Keratinocyte (primary cell): Measurements from ENCODE around the gene MBNL2. TPM values are rescaled to one million over a fixed set of nuclear protein-coding genes. Genes with fewer than 3 reads are reported as not detected.

ENCODE experiments used
- DNase-seq: peaks from one replicate; pipeline ENCODE4 v3.0.0-alpha.2; 2011; ENCODE audit warnings: low read depth, missing footprints, low spot score
- FAIRE-seq: peaks from 2 replicates; lab custom pipeline; 2011; peaks lifted over from hg19 to GRCh38; lab: Jason Lieb, UNC
- H2AFZ ChIP-seq: 2 replicates; pipeline ENCODE4 v1.6.0; 2012; ENCODE audit warnings: low read length, control low read depth, inconsistent platforms; ENCODE audit not compliant: control insufficient read depth
- H3K27ac ChIP-seq: 2 replicates; pipeline ENCODE4 v1.5.1; 2011; ENCODE audit warnings: low read length; ENCODE audit not compliant: control insufficient read depth, insufficient read depth
- H3K27me3 ChIP-seq: 3 replicates; pipeline ENCODE4 v1.6.0; 2011; ENCODE audit warnings: low read length; ENCODE audit not compliant: control insufficient read depth, insufficient read depth; ENCODE audit errors: extremely low read depth
- H3K36me3 ChIP-seq, 2 experiments: 2 replicates in 1 of 2; 3 replicates in 1 of 2; pipeline ENCODE4 v1.5.1; 2011; ENCODE audit warnings: low read length in 2 of 2, mild to moderate bottlenecking in 1 of 2; ENCODE audit not compliant: control insufficient read depth in 2 of 2, insufficient read depth in 2 of 2; ENCODE audit errors: extremely low read depth in 1 of 2
- H3K4me1 ChIP-seq: 3 replicates; pipeline ENCODE4 v1.5.1; 2011; ENCODE audit warnings: low read length; ENCODE audit not compliant: control insufficient read depth, insufficient read depth; ENCODE audit errors: extremely low read depth
- H3K4me2 ChIP-seq: 3 replicates; pipeline ENCODE4 v1.6.0; 2011; ENCODE audit warnings: low read depth, low read length; ENCODE audit not compliant: control insufficient read depth, insufficient read depth; ENCODE audit errors: extremely low read depth
- H3K4me3 ChIP-seq, 3 experiments: fragments of 200-600 bp in 1 of 3; sonication (generic) in 1 of 3; 2 replicates in 2 of 3; 3 replicates in 1 of 3; pipeline ENCODE4 v1.5.1; 2011 to 2016; ENCODE audit warnings: low read length in 3 of 3, mild to moderate bottlenecking in 3 of 3, control low read depth in 2 of 3, inconsistent platforms in 1 of 3, low read depth in 1 of 3, mixed read lengths in 1 of 3, mixed run types in 1 of 3, moderate library complexity in 1 of 3; ENCODE audit not compliant: control insufficient read depth in 2 of 3, insufficient read depth in 2 of 3; ENCODE audit errors: extremely low read depth in 1 of 3
- H3K79me2 ChIP-seq: 2 replicates; pipeline ENCODE4 v1.6.0; 2012; ENCODE audit warnings: low read length; ENCODE audit not compliant: control insufficient read depth, insufficient read depth
- H3K9ac ChIP-seq: 3 replicates; pipeline ENCODE4 v1.6.0; 2011; ENCODE audit warnings: low read length; ENCODE audit not compliant: control insufficient read depth, insufficient read depth; ENCODE audit errors: extremely low read depth
- H3K9me1 ChIP-seq: 3 replicates; pipeline ENCODE4 v1.6.0; 2011; ENCODE audit warnings: low read length; ENCODE audit not compliant: control insufficient read depth, insufficient read depth; ENCODE audit errors: extremely low read depth
- H3K9me3 ChIP-seq: 2 replicates; pipeline ENCODE4 v1.5.1; 2012; ENCODE audit warnings: low read depth, low read length; ENCODE audit not compliant: control insufficient read depth
- H4K20me1 ChIP-seq: 3 replicates; pipeline ENCODE4 v1.6.0; 2011; ENCODE audit warnings: low read length; ENCODE audit not compliant: control insufficient read depth, insufficient read depth; ENCODE audit errors: extremely low read depth
- EZH2 ChIP-seq: IDR thresholded peaks from one replicate; pipeline ENCODE4 v1.6.1; 2012; ENCODE audit warnings: inconsistent platforms, mild to moderate bottlenecking, low read length, moderate library complexity
- dilution Hi-C: fragments of 300-500 bp; cut with MboI; formaldehyde crosslinking; loops from one replicate; pipeline ENCODE4 v1.7.0; 2020; ENCODE audit warnings: low sequenced_read_pairs; ENCODE audit not compliant: extremely low pct_ligation_motif_present
- polyA plus RNA-seq, 5 experiments: library from polyadenylated mRNA; depleted of rRNA in 3 of 5; stranded (reverse) in 3 of 5; stranded (forward) in 1 of 5; unstranded in 1 of 5; fragments of >200 nt; gene quantifications; 1 replicate in 1 of 5; 2 replicates in 3 of 5; 3 replicates in 1 of 5; pipeline versions ENCODE4 v1.2.1 to v1.2.3, GENCODE V29; 2011 to 2012; ENCODE audit warnings: missing spikeins in 2 of 5, low read depth in 1 of 5, low replicate concordance in 1 of 5
- TF ChIP-seq, protein P1 (sequence below), 3 experiments: IDR thresholded peaks in 1 of 3; conservative IDR thresholded peaks in 1 of 3; optimal IDR thresholded peaks in 1 of 3; 2 replicates in 2 of 3; 3 replicates in 1 of 3; pipeline versions ENCODE3 to v1.5.1; 2011; ENCODE audit warnings: low read length in 3 of 3, mild to moderate bottlenecking in 3 of 3, moderate library complexity in 2 of 3, control low read depth in 1 of 3, inconsistent platforms in 1 of 3; ENCODE audit not compliant: insufficient read depth in 2 of 3; ENCODE audit errors: extremely low read depth in 1 of 3

MBNL2 gene
- polyA plus RNA-seq, 1 donor (not counting 4 experiments of a cell fraction or from before 2014, with no cell fraction given) = 28.4 TPM

DNA sequence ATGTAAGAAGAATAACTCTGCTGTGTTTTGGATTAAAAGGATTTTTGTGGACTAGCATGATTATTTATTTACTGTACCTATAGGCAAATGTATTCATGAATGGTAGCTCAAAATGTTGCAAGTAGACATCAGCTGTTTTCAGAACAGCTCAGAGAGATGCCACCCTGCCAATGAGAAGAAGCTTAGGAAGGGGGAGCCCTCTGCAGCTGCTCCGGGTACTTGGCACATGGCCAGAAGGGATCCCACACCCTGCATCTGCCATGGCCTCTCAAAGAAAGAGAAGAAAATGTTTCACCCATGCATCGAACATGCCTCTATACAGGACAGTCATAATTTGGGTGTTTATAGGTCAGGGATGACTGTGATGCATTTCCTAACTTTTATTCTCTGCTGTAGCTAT lies 30.5 kb upstream of the MBNL2 start:
- Histone ChIP-seq H3K4me3 (no peak overlapping the region), H3K27ac (no peak overlapping the region), H3K9me3 (no peaks in the 10 kb centered on the region), H3K79me2 (no peaks in the 10 kb centered on the region), H4K20me1 (no peaks in the 10 kb centered on the region), H3K4me2 (no peak overlapping the region), H3K36me3 (no peaks in the 10 kb centered on the region), H3K9ac (no peak overlapping the region), H2AFZ (no peak overlapping the region), H3K9me1 (no peaks in the 10 kb centered on the region), H3K27me3 (no peaks in the 10 kb centered on the region), H3K4me1 (peaks cover 26% of the 10 kb centered on the region)
- TF ChIP-seq, protein P1, sequence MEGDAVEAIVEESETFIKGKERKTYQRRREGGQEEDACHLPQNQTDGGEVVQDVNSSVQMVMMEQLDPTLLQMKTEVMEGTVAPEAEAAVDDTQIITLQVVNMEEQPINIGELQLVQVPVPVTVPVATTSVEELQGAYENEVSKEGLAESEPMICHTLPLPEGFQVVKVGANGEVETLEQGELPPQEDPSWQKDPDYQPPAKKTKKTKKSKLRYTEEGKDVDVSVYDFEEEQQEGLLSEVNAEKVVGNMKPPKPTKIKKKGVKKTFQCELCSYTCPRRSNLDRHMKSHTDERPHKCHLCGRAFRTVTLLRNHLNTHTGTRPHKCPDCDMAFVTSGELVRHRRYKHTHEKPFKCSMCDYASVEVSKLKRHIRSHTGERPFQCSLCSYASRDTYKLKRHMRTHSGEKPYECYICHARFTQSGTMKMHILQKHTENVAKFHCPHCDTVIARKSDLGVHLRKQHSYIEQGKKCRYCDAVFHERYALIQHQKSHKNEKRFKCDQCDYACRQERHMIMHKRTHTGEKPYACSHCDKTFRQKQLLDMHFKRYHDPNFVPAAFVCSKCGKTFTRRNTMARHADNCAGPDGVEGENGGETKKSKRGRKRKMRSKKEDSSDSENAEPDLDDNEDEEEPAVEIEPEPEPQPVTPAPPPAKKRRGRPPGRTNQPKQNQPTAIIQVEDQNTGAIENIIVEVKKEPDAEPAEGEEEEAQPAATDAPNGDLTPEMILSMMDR (optimal IDR thresholded peaks at IDR 0.05 in 1 of 3, IDR thresholded peaks at IDR 0.05 in 1 of 3, conservative IDR thresholded peaks at IDR 0.05 in 1 of 3; ENCODE audit: extremely low read depth in 1 of 3, insufficient read depth in 2 of 3, low read length in 3 of 3) = no peak
- TF ChIP-seq EZH2 = no peak
- DNase-seq = no peak
- dilution Hi-C loops = no loop called here
- no peak for FAIRE-seq

DNA sequence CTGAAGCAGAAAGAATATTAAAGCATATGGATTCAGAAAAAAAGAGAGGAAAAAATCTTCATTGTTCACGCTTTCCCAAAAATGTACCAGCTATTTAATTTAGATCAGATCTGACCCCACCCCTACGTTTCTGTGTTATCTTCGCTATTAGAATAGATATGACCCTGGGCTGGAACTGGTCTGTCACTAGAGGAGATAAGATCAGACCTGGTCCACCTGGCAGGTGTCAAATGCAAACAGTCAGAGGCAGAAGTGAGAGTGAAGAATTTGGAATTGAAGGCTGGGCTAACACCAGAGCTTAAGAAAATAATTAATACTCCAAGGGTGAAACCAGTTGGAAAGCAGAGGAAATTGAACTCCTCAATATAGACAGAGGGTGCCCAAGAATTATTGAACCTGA lies 30.0 kb upstream of the MBNL2 start:
- Histone ChIP-seq H3K9me1 (no peaks in the 10 kb centered on the region), H3K9me3 (no peaks in the 10 kb centered on the region), H3K4me3 (no peak overlapping the region), H3K36me3 (no peaks in the 10 kb centered on the region), H3K79me2 (no peaks in the 10 kb centered on the region), H3K27me3 (no peaks in the 10 kb centered on the region), H2AFZ (no peak overlapping the region), H3K4me2 (no peak overlapping the region), H3K4me1 (peaks cover 26% of the 10 kb centered on the region), H4K20me1 (no peaks in the 10 kb centered on the region), H3K9ac (no peak overlapping the region), H3K27ac (no peak overlapping the region)
- dilution Hi-C loops = no loop called here
- FAIRE-seq = no peak
- TF ChIP-seq EZH2 = no peak
- DNase-seq = no peak

DNA sequence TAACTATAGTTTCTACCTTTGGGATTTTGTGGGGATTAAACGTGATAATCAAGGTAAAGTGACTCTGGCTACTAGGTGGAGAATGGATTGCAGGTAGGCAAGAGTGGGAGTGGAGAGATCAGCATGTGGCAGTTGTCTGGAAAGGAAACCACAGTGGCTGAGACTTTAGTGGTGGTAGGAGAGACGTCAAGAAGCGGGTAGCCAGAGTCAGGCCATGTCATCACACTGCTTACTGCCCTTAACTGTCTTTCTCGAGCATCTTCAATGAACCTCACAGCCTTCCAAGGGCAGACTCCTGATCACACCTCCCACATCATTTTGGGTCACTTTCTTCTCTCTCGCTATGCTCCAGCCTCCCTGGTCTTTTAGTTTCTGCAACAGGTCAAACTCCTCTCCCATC lies 28.6 kb upstream of the MBNL2 start:
- FAIRE-seq (peak; percentile 53), DNase-seq (no peak)
- no peak overlapping the region for H3K4me3 ChIP-seq
- TF ChIP-seq EZH2 = no peak
- TF ChIP-seq, protein P1 (optimal IDR thresholded peaks at IDR 0.05 in 1 of 3, IDR thresholded peaks at IDR 0.05 in 1 of 3, conservative IDR thresholded peaks at IDR 0.05 in 1 of 3; ENCODE audit: extremely low read depth in 1 of 3, insufficient read depth in 2 of 3, low read length in 3 of 3) = no peak
- no peak overlapping the region for H3K9ac ChIP-seq
- no peaks in the 10 kb centered on the region for H3K9me3 ChIP-seq
- dilution Hi-C loops = no loop called here
- H3K27me3 ChIP-seq = no peaks in the 10 kb centered on the region
- no peaks in the 10 kb centered on the region for H3K9me1 ChIP-seq
- H4K20me1 ChIP-seq = no peaks in the 10 kb centered on the region
- peaks cover 20% of the 10 kb centered on the region for H3K4me1 ChIP-seq
- H3K4me2 ChIP-seq = no peak overlapping the region
- H3K36me3 ChIP-seq = no peaks in the 10 kb centered on the region
- H2AFZ ChIP-seq = no peak overlapping the region
- no peak overlapping the region for H3K27ac ChIP-seq
- no peaks in the 10 kb centered on the region for H3K79me2 ChIP-seq
